Measurements from ENCODE around the gene CAMK2N1.

DNA sequence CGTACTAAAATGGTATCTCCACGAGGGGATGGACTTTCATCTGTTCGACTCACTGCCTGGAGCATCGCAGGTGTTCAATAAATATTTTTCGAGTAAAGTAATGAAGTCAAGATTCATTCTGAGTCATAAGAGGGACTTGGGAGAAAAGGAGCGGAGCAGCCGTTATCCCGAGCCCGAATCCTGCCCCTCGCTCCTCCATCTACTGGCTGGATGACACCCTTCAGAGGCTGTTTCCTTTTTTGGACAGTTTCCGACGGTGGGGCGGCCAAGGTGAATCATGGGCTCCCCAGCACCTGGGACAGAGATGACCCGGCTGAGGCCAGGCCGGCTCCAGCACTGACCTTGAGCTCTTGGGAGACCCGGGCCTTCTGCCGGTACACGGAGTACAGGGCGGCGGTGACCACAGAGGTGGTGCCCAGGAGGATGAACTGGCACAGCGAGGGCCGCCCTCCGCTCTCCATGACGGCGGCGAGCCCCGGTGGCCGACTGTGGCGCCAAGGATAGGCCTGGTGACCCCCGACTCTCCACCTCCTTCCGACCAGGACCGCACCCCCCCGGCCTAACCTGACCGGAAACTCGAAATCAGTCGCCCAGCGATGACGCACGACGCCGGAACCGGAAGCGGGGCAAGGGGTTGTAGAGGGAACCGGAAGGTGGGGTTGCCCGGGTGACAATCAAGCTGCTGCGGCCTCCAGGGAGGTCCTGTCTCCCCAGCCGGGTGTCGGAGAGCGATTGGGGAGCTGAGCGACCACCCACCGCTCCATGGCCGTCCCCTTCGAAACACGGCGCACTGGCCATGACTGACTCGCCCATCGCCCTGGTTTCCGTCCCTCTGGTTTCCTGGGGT is 21.8 kb upstream of the CAMK2N1 start, which contains the start of gene MUL1:
- TF ChIP-seq, protein P1, sequence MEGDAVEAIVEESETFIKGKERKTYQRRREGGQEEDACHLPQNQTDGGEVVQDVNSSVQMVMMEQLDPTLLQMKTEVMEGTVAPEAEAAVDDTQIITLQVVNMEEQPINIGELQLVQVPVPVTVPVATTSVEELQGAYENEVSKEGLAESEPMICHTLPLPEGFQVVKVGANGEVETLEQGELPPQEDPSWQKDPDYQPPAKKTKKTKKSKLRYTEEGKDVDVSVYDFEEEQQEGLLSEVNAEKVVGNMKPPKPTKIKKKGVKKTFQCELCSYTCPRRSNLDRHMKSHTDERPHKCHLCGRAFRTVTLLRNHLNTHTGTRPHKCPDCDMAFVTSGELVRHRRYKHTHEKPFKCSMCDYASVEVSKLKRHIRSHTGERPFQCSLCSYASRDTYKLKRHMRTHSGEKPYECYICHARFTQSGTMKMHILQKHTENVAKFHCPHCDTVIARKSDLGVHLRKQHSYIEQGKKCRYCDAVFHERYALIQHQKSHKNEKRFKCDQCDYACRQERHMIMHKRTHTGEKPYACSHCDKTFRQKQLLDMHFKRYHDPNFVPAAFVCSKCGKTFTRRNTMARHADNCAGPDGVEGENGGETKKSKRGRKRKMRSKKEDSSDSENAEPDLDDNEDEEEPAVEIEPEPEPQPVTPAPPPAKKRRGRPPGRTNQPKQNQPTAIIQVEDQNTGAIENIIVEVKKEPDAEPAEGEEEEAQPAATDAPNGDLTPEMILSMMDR (IDR thresholded peaks at IDR 0.05), result no peak
- peak; percentile 89 to 93 (median 91) for TF ChIP-seq POLR2AphosphoS5 (IDR thresholded peaks at IDR 0.05)
